CD4-positive, alpha-beta T cell treated with Interleukin-6 at 100 ng/mL for 8 hours (primary cell): ENCODE measurements around the gene MPP2.
"Not testable (repeated sequence)": the region's sequence is repeated elsewhere in the genome, so short reads cannot be mapped to it uniquely, and the experiment has no call there.

ENCODE experiments used
- DNase-seq: peaks from one replicate; pipeline ENCODE4 v3.0.0-alpha.2; 2020; ENCODE audit warnings: mixed read lengths, low spot score

The MPP2 gene

GRCh38 chr17:43875476-43876147 lies 31.7 kb downstream of the MPP2 start:
- DNase-seq, result no peak

GRCh38 chr17:43874293-43874692 lies 33.0 kb downstream of the MPP2 start:
- DNase-seq, result no peak

- no peak for DNase-seq
Observed at GRCh38 chr17:43873815-43874214, 33.5 kb downstream of the MPP2 start.

- DNase-seq, result no peak
Observed at GRCh38 chr17:43873091-43873490, 34.2 kb downstream of the MPP2 start.

GRCh38 chr17:43871946-43872690 lies 35.2 kb downstream of the MPP2 start:
- no peak for DNase-seq

GRCh38 chr17:43869031-43869430 lies 38.3 kb downstream of the MPP2 start:
- DNase-seq, result not testable (repeated sequence)

GRCh38 chr17:43868226-43868994 lies 38.9 kb downstream of the MPP2 start:
- no peak for DNase-seq

GRCh38 chr17:43864161-43864984 lies 43.0 kb downstream of the MPP2 start:
- no peak for DNase-seq

- no peak for DNase-seq
Observed at GRCh38 chr17:43861960-43862359, 45.4 kb downstream of the MPP2 start.

GRCh38 chr17:43860927-43861622 lies 46.3 kb downstream of the MPP2 start:
- no peak for DNase-seq

GRCh38 chr17:43860077-43860725 lies 47.1 kb downstream of the MPP2 start:
- DNase-seq, result no peak

GRCh38 chr17:43857957-43858600 lies 49.3 kb downstream of the MPP2 start:
- DNase-seq, result no peak

GRCh38 chr17:43857141-43857540 lies 50.2 kb downstream of the MPP2 start:
- DNase-seq, result no peak

GRCh38 chr17:43856141-43856540 lies 51.2 kb downstream of the MPP2 start:
- DNase-seq, result no peak

- no peak for DNase-seq
Observed at GRCh38 chr17:43855061-43855460, 52.3 kb downstream of the MPP2 start.

GRCh38 chr17:43854498-43854897 lies 52.8 kb downstream of the MPP2 start:
- no peak for DNase-seq

- DNase-seq, result no peak
Observed at GRCh38 chr17:43853546-43853945, 53.8 kb downstream of the MPP2 start.

GRCh38 chr17:43852571-43852970 lies 54.8 kb downstream of the MPP2 start:
- no peak for DNase-seq

- no peak for DNase-seq
Observed at GRCh38 chr17:43849116-43849515, 58.2 kb downstream of the MPP2 start.

- no peak for DNase-seq
Observed at GRCh38 chr17:43848601-43849000, 58.7 kb downstream of the MPP2 start.
